GM21737 (cell line): Measurements from ENCODE around the gene TEX11.
"Not testable (repeated sequence)": the region's sequence is repeated elsewhere in the genome, so short reads cannot be mapped to it uniquely, and the experiment has no call there.

Experiments used
- ATAC-seq: cut with Tn5 transposase; IDR thresholded peaks from one replicate; pipeline ENCODE4 v1.9.1; 2021; ENCODE audit warnings: mild to moderate bottlenecking, moderate library complexity; ENCODE audit not compliant: unreplicated experiment

Gene TEX11

DNA sequence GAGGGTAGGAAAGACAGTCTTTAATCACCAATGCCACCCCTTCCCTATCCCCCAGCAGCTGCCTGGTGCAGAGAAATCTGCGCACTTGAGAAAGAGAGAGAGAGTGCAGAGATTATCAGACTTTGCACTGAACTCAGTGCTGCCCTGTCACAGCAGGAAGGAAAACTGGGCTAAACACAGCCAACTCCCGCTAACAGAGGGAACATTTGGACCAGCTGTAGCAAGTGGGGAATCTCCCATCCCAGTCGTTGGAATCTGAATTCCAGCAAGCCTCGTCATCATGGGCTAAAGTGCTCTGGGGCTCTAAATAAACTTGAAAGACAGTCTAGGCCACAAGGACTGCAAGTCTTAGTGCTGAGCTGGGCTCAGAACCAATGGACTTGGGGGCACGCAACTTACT, 295.2 kb downstream of the TEX11 start:
- no peak for ATAC-seq

DNA sequence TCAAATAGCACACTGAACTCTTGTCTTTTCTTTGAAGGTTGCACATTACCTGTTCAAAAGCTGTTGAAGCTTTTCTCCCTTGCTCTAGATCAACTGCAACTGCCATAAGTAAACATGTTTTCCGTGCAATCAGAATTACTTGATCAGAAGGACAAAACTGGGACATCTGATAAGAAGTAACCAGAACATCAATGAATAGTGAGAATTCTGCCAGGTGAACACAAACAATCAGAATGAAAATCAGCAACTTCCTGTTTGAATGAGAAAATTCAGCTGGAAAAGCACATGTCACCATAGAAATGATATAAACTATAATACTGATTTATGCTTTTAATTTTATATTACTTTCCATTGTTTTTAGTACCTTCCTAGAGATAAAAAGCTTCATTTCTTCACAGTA, 303.2 kb downstream of the TEX11 start:
- ATAC-seq = no peak

GRCh38 chrX:70592091-70592490, 316.4 kb downstream of the TEX11 start:
- no peak for ATAC-seq

GRCh38 chrX:70587158-70587557, 321.4 kb downstream of the TEX11 start:
- not testable (repeated sequence) for ATAC-seq

DNA sequence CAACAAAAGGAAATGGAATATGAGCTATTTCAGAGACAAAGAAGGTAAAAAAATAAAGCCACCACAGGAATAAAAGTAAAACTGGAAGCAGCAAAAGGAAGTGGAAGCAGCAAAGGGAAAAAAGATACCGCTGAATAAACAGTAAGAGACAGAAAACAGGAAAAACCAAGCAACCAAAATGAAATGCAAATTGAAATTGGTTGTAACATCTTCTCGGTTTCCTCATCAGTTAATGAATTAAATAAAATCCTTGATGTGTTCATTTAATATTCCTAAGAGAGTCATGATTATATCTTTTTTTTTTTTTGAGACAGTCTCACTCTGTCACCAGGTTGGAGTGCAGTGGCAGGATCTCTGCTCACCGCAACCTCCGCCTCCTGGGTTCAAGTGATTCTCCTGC, 331.1 kb downstream of the TEX11 start:
- ATAC-seq = no peak

- not testable (repeated sequence) for ATAC-seq
These were observed 338.5 kb downstream of the TEX11 start for GRCh38 chrX:70569922-70570576.

- no peak for ATAC-seq
These were observed 353.6 kb downstream of the TEX11 start for GRCh38 chrX:70554948-70555347.

DNA sequence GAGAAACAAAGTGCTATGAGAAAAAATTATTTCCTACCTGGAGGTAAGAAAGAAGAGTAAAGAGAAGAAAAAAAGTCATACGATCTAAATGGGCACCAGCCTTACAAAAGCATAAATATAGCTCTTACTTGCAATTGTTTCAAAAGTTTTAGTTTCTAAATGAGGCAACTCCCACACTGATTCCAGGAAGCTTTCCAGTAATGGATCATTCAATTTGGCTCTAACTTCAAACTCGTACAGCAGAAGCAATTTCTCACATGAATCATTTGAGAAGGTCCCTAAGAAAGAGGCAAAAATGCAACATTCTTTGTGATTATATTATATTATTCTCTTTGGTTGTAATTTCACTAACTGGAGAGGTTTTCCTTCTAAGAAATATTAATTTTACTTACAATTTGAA, 354.0 kb downstream of the TEX11 start:
- ATAC-seq = no peak

GRCh38 chrX:70554081-70554480, 354.4 kb downstream of the TEX11 start:
- no peak for ATAC-seq

- ATAC-seq = no peak
These were observed 355.0 kb downstream of the TEX11 start for GRCh38 chrX:70553516-70553915.

DNA sequence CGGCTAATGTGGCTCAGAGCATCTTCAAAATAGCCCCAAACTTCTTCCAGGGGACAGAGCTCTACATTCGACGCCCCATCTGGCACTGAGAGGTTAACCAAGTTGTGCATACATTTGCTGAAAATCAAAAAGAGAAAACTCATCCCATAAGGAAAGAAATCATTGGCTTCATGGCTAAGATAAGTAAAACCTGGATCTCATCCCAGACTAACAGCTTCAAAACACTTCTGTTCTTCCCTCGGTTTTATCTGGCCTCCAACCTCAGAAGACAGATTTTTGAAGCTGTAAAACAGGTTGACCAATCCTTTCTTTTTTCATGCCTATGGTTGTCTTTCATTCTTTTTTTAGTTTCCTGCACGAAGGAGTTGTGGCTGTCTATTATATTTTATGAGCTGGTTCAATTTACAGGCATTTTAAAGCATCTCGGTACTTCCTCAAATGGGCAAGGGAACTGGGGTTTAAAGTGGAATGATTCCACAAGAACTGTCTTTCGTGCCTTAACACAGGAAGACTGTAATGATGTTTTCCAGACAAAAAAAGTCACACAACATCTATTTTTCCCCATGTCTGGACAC, 356.3 kb downstream of the TEX11 start:
- ATAC-seq = no peak

DNA sequence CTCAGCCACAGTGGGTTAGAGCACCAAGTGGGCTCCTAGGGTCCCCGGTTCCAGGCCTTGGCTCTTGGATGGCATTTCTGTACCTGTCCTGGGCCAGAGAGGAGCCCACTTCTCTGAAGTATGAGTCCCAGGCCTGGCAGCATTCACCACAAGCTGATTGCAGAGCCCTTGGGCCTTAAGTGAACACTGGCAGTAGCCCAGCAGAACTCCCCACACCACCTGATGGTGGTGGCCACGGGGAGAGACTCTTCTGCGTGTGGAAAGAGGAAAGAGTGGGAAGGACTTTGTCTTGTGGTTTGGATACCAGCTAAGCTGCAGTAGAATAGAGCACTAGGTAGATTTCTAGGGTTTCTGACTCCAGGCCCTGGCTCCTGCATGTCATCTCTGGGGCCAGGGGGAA, 359.1 kb downstream of the TEX11 start:
- no peak for ATAC-seq

GRCh38 chrX:70535198-70535597, 373.3 kb downstream of the TEX11 start:
- no peak for ATAC-seq

- ATAC-seq = no peak
These were observed 380.7 kb downstream of the TEX11 start for GRCh38 chrX:70527610-70528345.

DNA sequence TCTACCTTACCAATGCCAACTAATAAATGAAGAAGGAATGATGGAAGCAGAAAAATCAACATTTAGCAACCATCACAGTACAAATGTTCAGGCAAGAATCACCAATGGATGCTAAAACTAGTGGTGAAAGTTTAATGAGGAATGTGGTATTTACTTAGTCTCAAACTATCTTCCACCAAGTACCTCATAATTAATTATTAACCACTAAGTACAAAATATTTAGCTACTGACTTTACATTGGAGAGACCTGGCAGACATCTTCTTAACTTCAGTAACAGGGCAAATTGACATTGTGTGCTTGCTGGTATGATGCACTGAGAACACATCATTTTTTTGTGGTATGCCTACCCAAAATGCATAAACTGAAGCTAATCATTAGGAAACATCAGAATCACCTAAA, 381.5 kb downstream of the TEX11 start:
- no peak for ATAC-seq

DNA sequence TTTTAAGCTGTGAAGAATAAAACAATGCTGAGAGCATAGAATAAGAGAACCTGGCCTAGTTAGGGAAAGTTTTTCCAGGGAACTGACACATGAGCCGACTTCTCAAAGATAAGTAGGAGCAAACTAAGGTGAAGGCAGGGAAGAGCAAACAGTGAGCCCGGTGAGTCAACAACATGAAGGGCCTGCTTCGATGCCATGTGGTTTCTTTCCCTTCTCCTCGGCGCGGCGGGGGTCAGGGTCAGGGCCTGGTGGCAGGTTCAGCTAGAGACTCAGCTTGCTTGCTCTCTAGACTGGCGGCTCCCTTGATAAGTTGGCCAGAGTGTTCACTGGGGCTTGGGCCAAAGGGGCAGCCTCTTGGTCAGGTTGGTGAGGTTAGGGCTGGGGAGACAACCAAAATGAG, 382.8 kb downstream of the TEX11 start:
- ATAC-seq = no peak

DNA sequence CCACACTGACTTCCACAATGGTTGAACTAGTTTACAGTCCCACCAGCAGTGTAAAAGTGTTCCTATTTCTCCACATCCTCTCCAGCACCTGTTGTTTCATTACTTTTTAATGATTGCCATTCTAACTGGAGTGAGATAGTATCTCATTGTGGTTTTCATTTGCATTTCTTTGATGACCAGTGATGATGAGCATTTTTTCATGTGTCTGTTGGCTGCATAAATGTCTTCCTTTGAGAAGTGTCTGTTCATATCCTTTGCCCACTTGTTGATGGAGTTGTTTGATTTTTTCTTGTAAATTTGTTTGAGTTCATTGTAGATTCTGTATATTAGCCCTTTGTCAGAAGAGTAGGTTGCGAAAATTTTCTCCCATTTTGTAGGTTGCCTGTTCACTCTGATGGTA, 392.8 kb downstream of the TEX11 start:
- ATAC-seq = not testable (repeated sequence)

- ATAC-seq = not testable (repeated sequence)
These were observed 393.2 kb downstream of the TEX11 start for GRCh38 chrX:70515270-70515669.

DNA sequence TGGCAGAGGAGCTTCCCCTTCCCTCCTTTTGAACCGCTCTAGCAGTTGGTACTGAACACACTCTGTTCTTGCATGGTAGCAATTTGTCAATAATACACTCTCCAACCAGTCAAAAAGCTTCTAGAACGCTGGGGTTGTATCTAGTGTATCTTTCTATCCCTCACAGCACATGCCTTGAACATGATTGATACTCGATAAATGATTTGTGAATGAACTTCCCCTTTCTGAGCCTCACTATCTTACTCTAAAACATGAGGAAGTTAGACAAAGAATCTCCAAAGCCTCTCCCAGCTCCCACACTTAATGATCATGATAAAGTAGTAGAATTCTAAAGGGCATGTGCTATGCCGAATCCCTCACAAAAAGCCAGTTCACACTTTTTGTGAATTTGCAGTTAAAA, 399.4 kb downstream of the TEX11 start:
- no peak for ATAC-seq

GRCh38 chrX:70508296-70508911, 400.1 kb downstream of the TEX11 start:
- ATAC-seq = no peak

DNA sequence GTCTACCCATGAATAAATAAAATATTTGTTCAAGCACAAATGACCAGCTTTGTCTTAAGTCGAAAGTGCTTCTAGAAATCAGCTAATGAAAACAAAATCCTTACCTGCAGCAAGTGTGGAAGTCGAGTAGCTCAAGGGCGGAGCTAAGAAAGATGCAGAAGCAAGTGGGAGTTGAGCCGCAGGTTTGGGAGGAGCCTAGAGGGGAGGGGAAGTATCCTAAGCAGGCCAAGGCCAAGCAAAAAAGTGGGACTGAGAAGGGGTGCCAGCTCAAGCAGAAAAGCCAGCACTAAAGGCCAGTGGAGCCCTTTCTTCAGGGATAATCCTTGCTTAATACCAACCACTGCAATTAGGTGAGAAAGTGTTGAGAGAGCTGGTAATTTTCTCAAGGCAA, 403.1 kb downstream of the TEX11 start:
- ATAC-seq = no peak
